Panc1 (cell line): ENCODE measurements around the gene ZNF480. TPM values are rescaled to one million over a fixed set of nuclear protein-coding genes. Genes with fewer than 3 reads are reported as not detected.
"Not testable (repeated sequence)": the region's sequence is repeated elsewhere in the genome, so short reads cannot be mapped to it uniquely, and the experiment has no call there.

ENCODE experiments used
- ATAC-seq: fragments of 200-7000 bp; cut with Tn5 transposase; 2 replicates; pipeline ENCODE4 v1.9.1; 2020; ENCODE audit warnings: mild to moderate bottlenecking, moderate library complexity
- BruUV-seq: library from RNA; stranded (reverse); fragments of 400-500 nt; replicated peaks from 2 replicates; lab custom pipeline; 2021; lab: Mats Ljungman, UMichigan
- CTCF ChIA-PET: fragments of 300-600 bp; sonication (Branson Sonifier 250); formaldehyde crosslinking; loops from one replicate; lab custom pipeline; 2022; ENCODE audit warnings: antibody characterized with exemption; lab: Charles Lee
- POLR2A ChIA-PET: fragments of 300-600 bp; sonication (Branson Sonifier 250); formaldehyde crosslinking; loops from one replicate; lab custom pipeline; 2022; ENCODE audit warnings: antibody characterized with exemption; lab: Charles Lee
- DNase-seq: peaks from one replicate; pipeline ENCODE4 v3.0.0-alpha.2; 2010; ENCODE audit warnings: low read depth, low spot score
- H3K27ac ChIP-seq: 2 replicates; pipeline ENCODE4 v1.5.1; 2011; ENCODE audit warnings: mild to moderate bottlenecking, low read length, inconsistent platforms
- H3K27me3 ChIP-seq: fragments of 200-500 bp; sonication (Bioruptor generic); 2 replicates; pipeline ENCODE4 v1.6.0; 2014; ENCODE audit warnings: low read length, inconsistent platforms; ENCODE audit not compliant: control insufficient read depth, insufficient read depth
- H3K36me3 ChIP-seq: fragments of 200-500 bp; sonication (Bioruptor generic); 2 replicates; pipeline ENCODE4 v1.5.1; 2014; ENCODE audit warnings: inconsistent platforms, mild to moderate bottlenecking, low read length, moderate library complexity; ENCODE audit not compliant: control insufficient read depth, insufficient read depth
- H3K4me1 ChIP-seq: 2 replicates; pipeline ENCODE4 v1.5.1; 2011; ENCODE audit warnings: inconsistent platforms, mild to moderate bottlenecking, low read length, moderate library complexity; ENCODE audit not compliant: control insufficient read depth, insufficient read depth
- H3K4me3 ChIP-seq, 2 experiments: 2 replicates each; pipeline ENCODE4 v1.5.1; 2011 to 2012; ENCODE audit warnings: low read depth in 2 of 2, low read length in 2 of 2, mild to moderate bottlenecking in 2 of 2, inconsistent platforms in 1 of 2, moderate library complexity in 1 of 2
- H3K9me3 ChIP-seq: fragments of 200-500 bp; sonication (Bioruptor generic); 2 replicates; pipeline ENCODE4 v1.5.1; 2014; ENCODE audit warnings: low read depth, mild to moderate bottlenecking, inconsistent platforms, low read length, moderate library complexity; ENCODE audit not compliant: control insufficient read depth, insufficient read depth
- POLR2AphosphoS5 ChIP-seq: IDR thresholded peaks from 2 replicates; pipeline ENCODE4 v1.6.1; 2012; ENCODE audit warnings: mild to moderate bottlenecking, low read depth, low read length, moderate library complexity
- SIN3A ChIP-seq: IDR thresholded peaks from 2 replicates; pipeline ENCODE4 v1.6.1; 2012; ENCODE audit warnings: low read depth, mild to moderate bottlenecking, low read length, moderate library complexity, borderline replicate concordance; ENCODE audit not compliant: insufficient read depth
- TCF7L2 ChIP-seq: IDR thresholded peaks from 2 replicates; pipeline ENCODE4 v1.6.1; 2011; ENCODE audit warnings: mild to moderate bottlenecking, low read depth, low read length, inconsistent platforms
- in situ Hi-C: cut with HindIII; loops from 2 replicates; pipeline ENCODE4 v1.10.0; 2016; ENCODE audit warnings: low sequenced_read_pairs, low pct_unique_long_range_greater_than_20kb
- intact Hi-C: fragments of 100-400 bp; cut with micrococcal nuclease; formaldehyde crosslinking; loops from one replicate; pipeline ENCODE4 v1.10.0; 2022; ENCODE audit not compliant: unreplicated experiment
- total RNA-seq: library from RNA; stranded (reverse); gene quantifications from one replicate; pipeline ENCODE4 v1.2.1, GENCODE V29; 2021; ENCODE audit not compliant: unreplicated experiment
- TF ChIP-seq, protein P1 (sequence below), 2 experiments: IDR thresholded peaks; 2 replicates each; pipeline ENCODE4 v1.6.1; 2011 to 2012; ENCODE audit warnings: low read depth in 2 of 2, control low read depth in 1 of 2, low read length in 1 of 2, mild to moderate bottlenecking in 1 of 2, moderate library complexity in 1 of 2; ENCODE audit not compliant: insufficient read depth in 1 of 2
- TF ChIP-seq, protein P2 (sequence below): fragments of 450-650 bp; IDR thresholded peaks from 2 replicates; pipeline ENCODE4 v1.5.1; 2017; ENCODE audit warnings: mild to moderate bottlenecking

ZNF480 gene
- total RNA-seq, 1 experiment from 2014 or later, result 11.5 TPM

DNA sequence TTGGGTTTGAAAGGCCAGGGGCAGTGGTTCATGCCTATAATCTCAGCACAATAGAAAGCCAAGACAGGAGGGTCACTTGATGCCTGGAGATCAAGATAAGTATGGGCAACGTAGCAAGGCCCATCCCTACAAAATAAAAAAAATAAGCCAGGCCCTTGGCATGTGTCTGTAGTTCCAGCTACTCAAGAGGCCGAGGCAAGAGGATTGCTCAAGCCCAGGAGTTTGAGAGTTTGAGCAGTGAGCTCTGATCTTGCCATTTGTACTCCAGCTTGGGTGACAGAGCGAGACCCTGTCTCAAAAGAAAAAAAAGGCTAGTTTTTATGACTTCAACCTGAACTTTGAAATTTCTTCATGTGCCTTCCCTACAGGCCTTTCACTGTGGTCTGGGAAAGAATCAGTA, 5.2 kb upstream of the ZNF480 start:
- H3K27me3 ChIP-seq, result no peaks in the 10 kb centered on the region
- no peaks in the 10 kb centered on the region for H3K4me1 ChIP-seq
- intact Hi-C loops (no loop called here), in situ Hi-C loops (no loop called here)
- POLR2A ChIA-PET, result no interaction called here
- CTCF ChIA-PET, result no interaction called here
- ATAC-seq (no peak), DNase-seq (no peak)
- H3K4me3 ChIP-seq, result no peak overlapping the region
- H3K27ac ChIP-seq, result no peak overlapping the region
- no peak for TF ChIP-seq SIN3A
- TF ChIP-seq, protein P1, sequence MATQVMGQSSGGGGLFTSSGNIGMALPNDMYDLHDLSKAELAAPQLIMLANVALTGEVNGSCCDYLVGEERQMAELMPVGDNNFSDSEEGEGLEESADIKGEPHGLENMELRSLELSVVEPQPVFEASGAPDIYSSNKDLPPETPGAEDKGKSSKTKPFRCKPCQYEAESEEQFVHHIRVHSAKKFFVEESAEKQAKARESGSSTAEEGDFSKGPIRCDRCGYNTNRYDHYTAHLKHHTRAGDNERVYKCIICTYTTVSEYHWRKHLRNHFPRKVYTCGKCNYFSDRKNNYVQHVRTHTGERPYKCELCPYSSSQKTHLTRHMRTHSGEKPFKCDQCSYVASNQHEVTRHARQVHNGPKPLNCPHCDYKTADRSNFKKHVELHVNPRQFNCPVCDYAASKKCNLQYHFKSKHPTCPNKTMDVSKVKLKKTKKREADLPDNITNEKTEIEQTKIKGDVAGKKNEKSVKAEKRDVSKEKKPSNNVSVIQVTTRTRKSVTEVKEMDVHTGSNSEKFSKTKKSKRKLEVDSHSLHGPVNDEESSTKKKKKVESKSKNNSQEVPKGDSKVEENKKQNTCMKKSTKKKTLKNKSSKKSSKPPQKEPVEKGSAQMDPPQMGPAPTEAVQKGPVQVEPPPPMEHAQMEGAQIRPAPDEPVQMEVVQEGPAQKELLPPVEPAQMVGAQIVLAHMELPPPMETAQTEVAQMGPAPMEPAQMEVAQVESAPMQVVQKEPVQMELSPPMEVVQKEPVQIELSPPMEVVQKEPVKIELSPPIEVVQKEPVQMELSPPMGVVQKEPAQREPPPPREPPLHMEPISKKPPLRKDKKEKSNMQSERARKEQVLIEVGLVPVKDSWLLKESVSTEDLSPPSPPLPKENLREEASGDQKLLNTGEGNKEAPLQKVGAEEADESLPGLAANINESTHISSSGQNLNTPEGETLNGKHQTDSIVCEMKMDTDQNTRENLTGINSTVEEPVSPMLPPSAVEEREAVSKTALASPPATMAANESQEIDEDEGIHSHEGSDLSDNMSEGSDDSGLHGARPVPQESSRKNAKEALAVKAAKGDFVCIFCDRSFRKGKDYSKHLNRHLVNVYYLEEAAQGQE (IDR thresholded peaks at IDR 0.05; ENCODE audit: insufficient read depth in 1 of 2, low read depth in 2 of 2, low read length in 1 of 2), result no peak
- no peak for TF ChIP-seq POLR2AphosphoS5
- TF ChIP-seq TCF7L2, result no peak
- TF ChIP-seq, protein P2, sequence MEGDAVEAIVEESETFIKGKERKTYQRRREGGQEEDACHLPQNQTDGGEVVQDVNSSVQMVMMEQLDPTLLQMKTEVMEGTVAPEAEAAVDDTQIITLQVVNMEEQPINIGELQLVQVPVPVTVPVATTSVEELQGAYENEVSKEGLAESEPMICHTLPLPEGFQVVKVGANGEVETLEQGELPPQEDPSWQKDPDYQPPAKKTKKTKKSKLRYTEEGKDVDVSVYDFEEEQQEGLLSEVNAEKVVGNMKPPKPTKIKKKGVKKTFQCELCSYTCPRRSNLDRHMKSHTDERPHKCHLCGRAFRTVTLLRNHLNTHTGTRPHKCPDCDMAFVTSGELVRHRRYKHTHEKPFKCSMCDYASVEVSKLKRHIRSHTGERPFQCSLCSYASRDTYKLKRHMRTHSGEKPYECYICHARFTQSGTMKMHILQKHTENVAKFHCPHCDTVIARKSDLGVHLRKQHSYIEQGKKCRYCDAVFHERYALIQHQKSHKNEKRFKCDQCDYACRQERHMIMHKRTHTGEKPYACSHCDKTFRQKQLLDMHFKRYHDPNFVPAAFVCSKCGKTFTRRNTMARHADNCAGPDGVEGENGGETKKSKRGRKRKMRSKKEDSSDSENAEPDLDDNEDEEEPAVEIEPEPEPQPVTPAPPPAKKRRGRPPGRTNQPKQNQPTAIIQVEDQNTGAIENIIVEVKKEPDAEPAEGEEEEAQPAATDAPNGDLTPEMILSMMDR, result no peak
- BruUV-seq, result no TSS peak
- no peaks in the 10 kb centered on the region; the same call in 1 of the 2 replicates for H3K9me3 ChIP-seq
- peaks cover 3% of the 10 kb centered on the region; the same call in 1 of the 2 replicates for H3K36me3 ChIP-seq

DNA sequence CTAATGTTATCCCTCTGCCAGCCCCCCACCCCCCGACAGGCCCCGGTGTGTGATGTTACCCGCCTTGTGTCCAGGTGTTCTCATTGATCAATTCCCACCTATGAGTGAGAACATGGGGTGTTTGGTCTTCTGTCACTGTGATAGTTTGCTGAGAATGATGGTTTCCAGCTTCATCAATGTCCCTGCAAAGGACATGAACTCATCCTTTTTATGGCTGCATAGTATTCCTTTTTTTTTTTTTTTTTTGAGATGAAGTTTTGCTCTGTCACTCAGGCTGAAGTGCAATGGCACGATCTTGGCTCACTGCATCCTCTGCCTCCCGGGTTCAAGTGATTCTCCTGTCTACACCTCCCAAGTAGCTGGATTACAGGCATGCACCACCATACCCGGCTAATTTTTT, 4.0 kb upstream of the ZNF480 start:
- POLR2A ChIA-PET, H3K4me1 ChIP-seq, CTCF ChIA-PET, intact Hi-C loops, H3K4me3 ChIP-seq, in situ Hi-C loops, H3K27me3 ChIP-seq, H3K9me3 ChIP-seq, BruUV-seq, H3K36me3 ChIP-seq, DNase-seq, ATAC-seq, H3K27ac ChIP-seq: not testable (repeated sequence)

DNA sequence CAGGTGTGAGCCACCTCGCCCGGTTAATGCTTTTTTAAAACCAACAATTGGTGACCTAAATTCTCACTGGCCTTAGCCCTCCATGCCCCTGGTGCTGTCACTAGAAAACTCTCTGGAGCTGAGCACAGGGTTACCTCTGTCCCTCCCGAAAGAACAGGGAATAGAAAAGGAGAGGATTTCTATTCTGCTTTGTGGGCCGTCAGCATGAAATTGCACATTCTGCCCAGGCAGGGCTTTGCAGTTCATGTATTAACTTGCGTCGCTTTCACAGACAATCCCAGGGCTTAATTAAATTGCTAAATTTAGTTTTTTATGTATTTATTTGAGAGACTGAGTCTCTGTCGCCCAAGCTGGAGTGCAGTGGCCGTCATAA, 583 bp upstream of the ZNF480 start:
- ChIA-PET POLR2A (interaction anchor here (0.6 kb wide), 1 partner anchor 132 kb away, joined by 3 read pairs; the partner anchor contains the start of gene ZNF534), CTCF (interaction anchor here (0.6 kb wide), 1 partner anchor 225 kb away, joined by 4 read pairs; no protein-coding TSS in a partner anchor)
- TF ChIP-seq, protein P2, result no peak
- TF ChIP-seq TCF7L2 (no peak), POLR2AphosphoS5 (no peak), SIN3A (no peak)
- TF ChIP-seq, protein P1 (IDR thresholded peaks at IDR 0.05; ENCODE audit: insufficient read depth in 1 of 2, low read depth in 2 of 2, low read length in 1 of 2), result no peak
- H3K27ac ChIP-seq, result no peak overlapping the region
- peak overlapping the region; percentile 67 to 87 for H3K4me3 ChIP-seq
- ATAC-seq (peak; percentile 69), DNase-seq (no peak)
- no peaks in the 10 kb centered on the region for H3K4me1 ChIP-seq
- H3K36me3 ChIP-seq, result no peaks in the 10 kb centered on the region; the same call in none of the 2 replicates
- in situ Hi-C loops (no loop called here), intact Hi-C loops (no loop called here)
- H3K27me3 ChIP-seq, result no peaks in the 10 kb centered on the region
- no TSS peak for BruUV-seq
- H3K9me3 ChIP-seq, result peaks cover 8% of the 10 kb centered on the region; the same call in 1 of the 2 replicates
